Neural cell (in vitro differentiated cells): Measurements from ENCODE around the gene CBL. TPM values are rescaled to one million over a fixed set of nuclear protein-coding genes. Genes with fewer than 3 reads are reported as not detected.

ENCODE experiments used
- H2AFZ ChIP-seq: fragments of 200-600, 300-800 bp; sonication (generic), shearing (Covaris generic); 2 replicates; pipeline ENCODE4 v1.6.0; 2014; ENCODE audit warnings: low read depth, mild to moderate bottlenecking, antibody characterized with exemption, low read length, moderate library complexity
- H3F3A ChIP-seq: fragments of 200-600 bp; shearing (Covaris generic); 2 replicates; pipeline ENCODE4 v1.6.1; 2016; ENCODE audit warnings: mild to moderate bottlenecking, moderate library complexity, mixed read lengths, antibody characterized with exemption, low read length; ENCODE audit not compliant: insufficient read depth, poor library complexity, severe bottlenecking
- H3K27ac ChIP-seq: fragments of 200-600, 300-800 bp; sonication (generic), shearing (Covaris generic); 2 replicates; pipeline ENCODE4 v1.5.1; 2014; ENCODE audit warnings: mild to moderate bottlenecking, low read length, moderate library complexity
- H3K27me3 ChIP-seq: fragments of 300-800, 200-600 bp; sonication (generic), shearing (Covaris generic); 2 replicates; pipeline ENCODE4 v1.6.0; 2014; ENCODE audit warnings: mild to moderate bottlenecking, low read depth, low read length, moderate library complexity; ENCODE audit not compliant: insufficient read depth
- H3K36me3 ChIP-seq: fragments of 300-800, 200-600 bp; sonication (generic), shearing (Covaris generic); 2 replicates; pipeline ENCODE4 v1.5.1; 2014; ENCODE audit warnings: mild to moderate bottlenecking, antibody characterized with exemption, low read length, moderate library complexity; ENCODE audit not compliant: insufficient read depth
- H3K4me2 ChIP-seq: fragments of 300-800, 200-600 bp; sonication (generic), shearing (Covaris generic); 2 replicates; pipeline ENCODE4 v1.6.0; 2014; ENCODE audit warnings: mild to moderate bottlenecking, low read length
- H3K4me3 ChIP-seq: fragments of 300-800, 200-600 bp; sonication (generic), shearing (Covaris generic); 2 replicates; pipeline ENCODE4 v1.5.1; 2014; ENCODE audit warnings: mild to moderate bottlenecking, low read length, moderate library complexity
- H3K79me2 ChIP-seq: fragments of 200-600 bp; shearing (Covaris generic); replicated peaks from 2 replicates; pipeline ENCODE4 v1.6.0; 2014; ENCODE audit warnings: mild to moderate bottlenecking, low read length, moderate library complexity; ENCODE audit not compliant: insufficient read depth
- H3K9ac ChIP-seq: fragments of 300-800, 200-600 bp; sonication (generic), shearing (Covaris generic); 2 replicates; pipeline ENCODE4 v1.6.1; 2016; ENCODE audit warnings: mild to moderate bottlenecking, low read length, mixed read lengths
- H3K9me2 ChIP-seq: fragments of 200-600 bp; shearing (Covaris generic); 2 replicates; pipeline ENCODE4 v1.6.1; 2016; ENCODE audit warnings: mild to moderate bottlenecking, low read length, mixed read lengths; ENCODE audit not compliant: insufficient read depth
- H3K9me3 ChIP-seq: fragments of 200-600, 300-800 bp; sonication (generic), shearing (Covaris generic); 2 replicates; pipeline ENCODE4 v1.6.1; 2016; ENCODE audit warnings: mild to moderate bottlenecking, mixed run types, low read length, moderate library complexity, mixed read lengths
- H4K20me1 ChIP-seq: fragments of 200-600 bp; shearing (Covaris generic); 2 replicates; pipeline ENCODE4 v1.6.1; 2016; ENCODE audit warnings: mild to moderate bottlenecking, mixed run types; ENCODE audit not compliant: insufficient read depth
- EP300 ChIP-seq: fragments of 450-650 bp; conservative IDR thresholded peaks from 2 replicates; pipeline ENCODE4 v1.6.1; 2014; ENCODE audit warnings: antibody characterized with exemption, mild to moderate bottlenecking, moderate library complexity; ENCODE audit not compliant: poor library complexity, severe bottlenecking
- EZH2 ChIP-seq: fragments of 200-600, 300-800 bp; shearing (Covaris generic), sonication (generic); IDR thresholded peaks from 2 replicates; pipeline ENCODE4 v1.6.1; 2014; ENCODE audit warnings: antibody characterized with exemption, low read length, borderline replicate concordance, mild to moderate bottlenecking; ENCODE audit not compliant: insufficient read depth, poor library complexity, severe bottlenecking
- MXI1 ChIP-seq: fragments of 450-650 bp; conservative IDR thresholded peaks from 2 replicates; pipeline ENCODE4 v1.6.1; 2014; ENCODE audit warnings: antibody characterized with exemption, mild to moderate bottlenecking; ENCODE audit not compliant: poor library complexity, severe bottlenecking
- POLR2AphosphoS5 ChIP-seq: IDR thresholded peaks from 2 replicates; pipeline ENCODE4 v1.6.1; 2012
- RAD21 ChIP-seq: fragments of 450-650 bp; conservative IDR thresholded peaks from 2 replicates; pipeline ENCODE4 v1.6.1; 2014; ENCODE audit warnings: antibody characterized with exemption, mild to moderate bottlenecking, moderate library complexity
- SMC3 ChIP-seq: fragments of 450-650 bp; conservative IDR thresholded peaks from 2 replicates; pipeline ENCODE4 v1.6.1; 2014; ENCODE audit warnings: antibody characterized with exemption, mild to moderate bottlenecking, moderate library complexity; ENCODE audit not compliant: poor library complexity
- TAF1 ChIP-seq: IDR thresholded peaks from 2 replicates; pipeline ENCODE4 v1.6.1; 2012; ENCODE audit warnings: low read depth
- polyA plus RNA-seq: library from polyadenylated mRNA; depleted of rRNA; stranded (reverse); fragments of >200 nt; gene quantifications from 2 replicates; pipeline ENCODE4 v1.2.3, GENCODE V29; 2014
- TF ChIP-seq, protein P1 (sequence below): IDR thresholded peaks from 2 replicates; pipeline ENCODE4 v1.6.1; 2012; ENCODE audit warnings: borderline replicate concordance
- TF ChIP-seq, protein P2 (sequence below): fragments of 450-650 bp; IDR thresholded peaks from 2 replicates; pipeline ENCODE4 v1.5.1; 2014; ENCODE audit warnings: antibody characterized with exemption, mild to moderate bottlenecking, moderate library complexity; ENCODE audit not compliant: poor library complexity, severe bottlenecking

Gene CBL
- polyA plus RNA-seq, 1 donor from 2014 or later = 10.5 TPM

GRCh38 chr11:119188887-119189286, 17.3 kb upstream of the CBL start:
- H3K9me3 ChIP-seq = no peaks in the 10 kb centered on the region
- no peaks in the 10 kb centered on the region for H3K27me3 ChIP-seq
- H3K9ac ChIP-seq = no peak overlapping the region
- no peak overlapping the region for H3K4me2 ChIP-seq
- H3K79me2 ChIP-seq = no peaks in the 10 kb centered on the region
- no peaks in the 10 kb centered on the region for H3F3A ChIP-seq
- H3K4me3 ChIP-seq = no peak overlapping the region
- no peak overlapping the region for H3K27ac ChIP-seq
- H3K36me3 ChIP-seq = no peaks in the 10 kb centered on the region
- TF ChIP-seq, protein P1, sequence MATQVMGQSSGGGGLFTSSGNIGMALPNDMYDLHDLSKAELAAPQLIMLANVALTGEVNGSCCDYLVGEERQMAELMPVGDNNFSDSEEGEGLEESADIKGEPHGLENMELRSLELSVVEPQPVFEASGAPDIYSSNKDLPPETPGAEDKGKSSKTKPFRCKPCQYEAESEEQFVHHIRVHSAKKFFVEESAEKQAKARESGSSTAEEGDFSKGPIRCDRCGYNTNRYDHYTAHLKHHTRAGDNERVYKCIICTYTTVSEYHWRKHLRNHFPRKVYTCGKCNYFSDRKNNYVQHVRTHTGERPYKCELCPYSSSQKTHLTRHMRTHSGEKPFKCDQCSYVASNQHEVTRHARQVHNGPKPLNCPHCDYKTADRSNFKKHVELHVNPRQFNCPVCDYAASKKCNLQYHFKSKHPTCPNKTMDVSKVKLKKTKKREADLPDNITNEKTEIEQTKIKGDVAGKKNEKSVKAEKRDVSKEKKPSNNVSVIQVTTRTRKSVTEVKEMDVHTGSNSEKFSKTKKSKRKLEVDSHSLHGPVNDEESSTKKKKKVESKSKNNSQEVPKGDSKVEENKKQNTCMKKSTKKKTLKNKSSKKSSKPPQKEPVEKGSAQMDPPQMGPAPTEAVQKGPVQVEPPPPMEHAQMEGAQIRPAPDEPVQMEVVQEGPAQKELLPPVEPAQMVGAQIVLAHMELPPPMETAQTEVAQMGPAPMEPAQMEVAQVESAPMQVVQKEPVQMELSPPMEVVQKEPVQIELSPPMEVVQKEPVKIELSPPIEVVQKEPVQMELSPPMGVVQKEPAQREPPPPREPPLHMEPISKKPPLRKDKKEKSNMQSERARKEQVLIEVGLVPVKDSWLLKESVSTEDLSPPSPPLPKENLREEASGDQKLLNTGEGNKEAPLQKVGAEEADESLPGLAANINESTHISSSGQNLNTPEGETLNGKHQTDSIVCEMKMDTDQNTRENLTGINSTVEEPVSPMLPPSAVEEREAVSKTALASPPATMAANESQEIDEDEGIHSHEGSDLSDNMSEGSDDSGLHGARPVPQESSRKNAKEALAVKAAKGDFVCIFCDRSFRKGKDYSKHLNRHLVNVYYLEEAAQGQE = no peak
- TF ChIP-seq RAD21 (no peak), EP300 (no peak), EZH2 (no peak), TAF1 (no peak), SMC3 (no peak), POLR2AphosphoS5 (no peak), MXI1 (no peak)
- TF ChIP-seq, protein P2, sequence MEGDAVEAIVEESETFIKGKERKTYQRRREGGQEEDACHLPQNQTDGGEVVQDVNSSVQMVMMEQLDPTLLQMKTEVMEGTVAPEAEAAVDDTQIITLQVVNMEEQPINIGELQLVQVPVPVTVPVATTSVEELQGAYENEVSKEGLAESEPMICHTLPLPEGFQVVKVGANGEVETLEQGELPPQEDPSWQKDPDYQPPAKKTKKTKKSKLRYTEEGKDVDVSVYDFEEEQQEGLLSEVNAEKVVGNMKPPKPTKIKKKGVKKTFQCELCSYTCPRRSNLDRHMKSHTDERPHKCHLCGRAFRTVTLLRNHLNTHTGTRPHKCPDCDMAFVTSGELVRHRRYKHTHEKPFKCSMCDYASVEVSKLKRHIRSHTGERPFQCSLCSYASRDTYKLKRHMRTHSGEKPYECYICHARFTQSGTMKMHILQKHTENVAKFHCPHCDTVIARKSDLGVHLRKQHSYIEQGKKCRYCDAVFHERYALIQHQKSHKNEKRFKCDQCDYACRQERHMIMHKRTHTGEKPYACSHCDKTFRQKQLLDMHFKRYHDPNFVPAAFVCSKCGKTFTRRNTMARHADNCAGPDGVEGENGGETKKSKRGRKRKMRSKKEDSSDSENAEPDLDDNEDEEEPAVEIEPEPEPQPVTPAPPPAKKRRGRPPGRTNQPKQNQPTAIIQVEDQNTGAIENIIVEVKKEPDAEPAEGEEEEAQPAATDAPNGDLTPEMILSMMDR = no peak
- no peak overlapping the region for H2AFZ ChIP-seq
- H3K9me2 ChIP-seq = no peaks in the 10 kb centered on the region
- no peaks in the 10 kb centered on the region for H4K20me1 ChIP-seq

- Histone ChIP-seq H3F3A (no peaks in the 10 kb centered on the region), H2AFZ (no peak overlapping the region), H3K27ac (no peak overlapping the region), H3K9ac (no peak overlapping the region), H4K20me1 (no peaks in the 10 kb centered on the region), H3K36me3 (no peaks in the 10 kb centered on the region), H3K27me3 (no peaks in the 10 kb centered on the region), H3K79me2 (no peaks in the 10 kb centered on the region), H3K9me2 (no peaks in the 10 kb centered on the region), H3K4me3 (no peak overlapping the region), H3K4me2 (no peak overlapping the region), H3K9me3 (no peaks in the 10 kb centered on the region)
- TF ChIP-seq MXI1 (no peak), TAF1 (no peak), POLR2AphosphoS5 (no peak), EZH2 (no peak), SMC3 (no peak), RAD21 (no peak), EP300 (no peak)
- TF ChIP-seq, protein P1 = no peak
- TF ChIP-seq, protein P2 = no peak
Observed at GRCh38 chr11:119189393-119189792, 16.7 kb upstream of the CBL start.
